K562 (cell line): ENCODE data around the gene RAD21L1. TPM values are rescaled to one million over a fixed set of nuclear protein-coding genes. Genes with fewer than 3 reads are reported as not detected.

Source experiments
- JUND ChIP-seq, 2 experiments: IDR thresholded peaks; 2 replicates in 1 of 2; 3 replicates in 1 of 2; pipeline ENCODE4 v1.6.1; 2011; ENCODE audit warnings: borderline replicate concordance in 2 of 2, low read depth in 2 of 2, low read length in 2 of 2, improper control_type of control experiment in 1 of 2, missing biosample characterization in 1 of 2, missing genetic modification characterization in 1 of 2, missing genetic modification reagents in 1 of 2
- POLR3A ChIP-seq: IDR thresholded peaks from 2 replicates; pipeline ENCODE4 v1.6.1; 2011; ENCODE audit warnings: borderline replicate concordance, mild to moderate bottlenecking, moderate library complexity; ENCODE audit not compliant: insufficient read length, insufficient read depth; ENCODE audit errors: extremely low read depth
- SMC3 ChIP-seq: conservative IDR thresholded peaks from 2 replicates; pipeline ENCODE4 v1.6.1; 2011; ENCODE audit warnings: low read depth, low read length, improper control_type of control experiment; ENCODE audit not compliant: insufficient read depth
- VEZF1 ChIP-seq: fragments of 200-800 bp; sonication (Bioruptor generic); IDR thresholded peaks from 2 replicates; pipeline ENCODE4 v1.6.1; 2017; ENCODE audit warnings: missing genetic modification characterization, missing compliant biosample characterization
- ZNF263 ChIP-seq: sonication (generic); formaldehyde crosslinking; IDR thresholded peaks from 2 replicates; pipeline ENCODE4 v1.8.0; 2022; ENCODE audit warnings: mild to moderate bottlenecking, missing genetic modification reagents, borderline replicate concordance
- polyA plus RNA-seq, 8 experiments: library from polyadenylated mRNA; depleted of rRNA in 4 of 8; stranded (reverse) in 5 of 8; unstranded in 3 of 8; fragments of >200 nt; fragmentation: Nextera tagmentation in 2 of 8; fragmentation: Illumina TruSeq in 1 of 8; extraction: Ambion mirVana in 2 of 8; extraction: Trizol in 1 of 8; gene quantifications; 2 replicates each; pipeline versions ENCODE4 v1.2.1 to v1.2.3, GENCODE V29; 2011 to 2014; ENCODE audit warnings: inconsistent platforms in 1 of 8, missing spikeins in 1 of 8
- total RNA-seq, 7 experiments: library from RNA; depleted of rRNA in 6 of 7; stranded (reverse); fragments of >200 nt in 6 of 7; fragmentation: Illumina TruSeq in 2 of 7; extraction: Trizol in 2 of 7; gene quantifications; 2 replicates each; pipeline versions ENCODE4 v1.2.1 to v1.2.3, GENCODE V29; 2011 to 2021; ENCODE audit warnings: low replicate concordance in 1 of 7
- TF ChIP-seq, protein P1 (sequence below), 2 experiments: fragments of 450-650 bp; IDR thresholded peaks; 2 replicates each; pipeline ENCODE4 v1.6.1; 2018; ENCODE audit warnings: mild to moderate bottlenecking in 2 of 2, low read depth in 1 of 2; ENCODE audit not compliant: partially characterized antibody in 2 of 2

Gene RAD21L1
- total and polyA plus RNA-seq, 9 of the 15 experiments (the other 6 are each of a cell fraction or from before 2014, with no cell fraction given): 0.17 to 1.7 (median 0.45) TPM; not detected in 1

GRCh38 chr20:1185790-1186334, 40.0 kb upstream of the RAD21L1 start (continued):
- TF ChIP-seq, protein P1, sequence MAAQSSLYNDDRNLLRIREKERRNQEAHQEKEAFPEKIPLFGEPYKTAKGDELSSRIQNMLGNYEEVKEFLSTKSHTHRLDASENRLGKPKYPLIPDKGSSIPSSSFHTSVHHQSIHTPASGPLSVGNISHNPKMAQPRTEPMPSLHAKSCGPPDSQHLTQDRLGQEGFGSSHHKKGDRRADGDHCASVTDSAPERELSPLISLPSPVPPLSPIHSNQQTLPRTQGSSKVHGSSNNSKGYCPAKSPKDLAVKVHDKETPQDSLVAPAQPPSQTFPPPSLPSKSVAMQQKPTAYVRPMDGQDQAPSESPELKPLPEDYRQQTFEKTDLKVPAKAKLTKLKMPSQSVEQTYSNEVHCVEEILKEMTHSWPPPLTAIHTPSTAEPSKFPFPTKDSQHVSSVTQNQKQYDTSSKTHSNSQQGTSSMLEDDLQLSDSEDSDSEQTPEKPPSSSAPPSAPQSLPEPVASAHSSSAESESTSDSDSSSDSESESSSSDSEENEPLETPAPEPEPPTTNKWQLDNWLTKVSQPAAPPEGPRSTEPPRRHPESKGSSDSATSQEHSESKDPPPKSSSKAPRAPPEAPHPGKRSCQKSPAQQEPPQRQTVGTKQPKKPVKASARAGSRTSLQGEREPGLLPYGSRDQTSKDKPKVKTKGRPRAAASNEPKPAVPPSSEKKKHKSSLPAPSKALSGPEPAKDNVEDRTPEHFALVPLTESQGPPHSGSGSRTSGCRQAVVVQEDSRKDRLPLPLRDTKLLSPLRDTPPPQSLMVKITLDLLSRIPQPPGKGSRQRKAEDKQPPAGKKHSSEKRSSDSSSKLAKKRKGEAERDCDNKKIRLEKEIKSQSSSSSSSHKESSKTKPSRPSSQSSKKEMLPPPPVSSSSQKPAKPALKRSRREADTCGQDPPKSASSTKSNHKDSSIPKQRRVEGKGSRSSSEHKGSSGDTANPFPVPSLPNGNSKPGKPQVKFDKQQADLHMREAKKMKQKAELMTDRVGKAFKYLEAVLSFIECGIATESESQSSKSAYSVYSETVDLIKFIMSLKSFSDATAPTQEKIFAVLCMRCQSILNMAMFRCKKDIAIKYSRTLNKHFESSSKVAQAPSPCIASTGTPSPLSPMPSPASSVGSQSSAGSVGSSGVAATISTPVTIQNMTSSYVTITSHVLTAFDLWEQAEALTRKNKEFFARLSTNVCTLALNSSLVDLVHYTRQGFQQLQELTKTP (IDR thresholded peaks at IDR 0.05; ENCODE audit: low read depth in 1 of 2, partially characterized antibody in 2 of 2): peak in 1 of 2 experiments; percentile 62
- TF ChIP-seq VEZF1 (CRISPR knock-in tag) (peak; percentile 59), SMC3 (peak; percentile 35; the same call in 1 of the 2 replicates), JUND (IDR thresholded peaks at IDR 0.05; ENCODE audit: borderline replicate concordance, low read depth, low read length) (0 out of 2 replicates have a peak, but pooled peaks have one; percentile 8), JUND (tag; IDR thresholded peaks at IDR 0.05; ENCODE audit: borderline replicate concordance, low read depth, low read length) (no peak), POLR3A (no peak), ZNF263 (CRISPR knock-in tag) (peak; percentile 76; the same call in 1 of the 2 replicates)
- TF ChIP-seq, all 486 proteins: peak for 16
